Prostate gland (tissue), 2 donors: ENCODE measurements around the gene EPAS1. TPM values are rescaled to one million over a fixed set of nuclear protein-coding genes. Genes with fewer than 3 reads are reported as not detected.

ENCODE experiments used
- DNase-seq: peaks from one replicate; pipeline ENCODE4 v3.0.0-alpha.2; 2019; ENCODE audit warnings: low spot score
- H3K27ac ChIP-seq, 2 donors: fragments of 200-600 bp; sonication (generic); 2 replicates each; pipeline ENCODE4 v1.5.1; 2017 to 2019
- H3K27me3 ChIP-seq: fragments of 200-600 bp; sonication (generic); replicated peaks from 2 replicates; pipeline ENCODE4 v1.5.1; 2019; ENCODE audit not compliant: insufficient read depth
- H3K36me3 ChIP-seq, 2 donors: fragments of 200-600 bp; sonication (generic); 1 replicate in 1 of 2; 2 replicates in 1 of 2; pipeline versions ENCODE4 v1.5.1 to v1.8.1; 2017 to 2019
- H3K4me1 ChIP-seq: fragments of 200-600 bp; sonication (generic); replicated peaks from 2 replicates; pipeline ENCODE4 v1.5.1; 2019
- H3K4me3 ChIP-seq, 2 donors: fragments of 200-600 bp; sonication (generic); 2 replicates each; pipeline ENCODE4 v1.5.1; 2017 to 2019
- H3K9me3 ChIP-seq: fragments of 200-600 bp; sonication (generic); 2 replicates; pipeline ENCODE4 v1.5.1; 2017
- POLR2A ChIP-seq: fragments of 450-650 bp; IDR thresholded peaks from one replicate; pipeline ENCODE4 v1.6.1; 2016; ENCODE audit warnings: antibody characterized with exemption, mild to moderate bottlenecking
- POLR2AphosphoS5 ChIP-seq: sonication (generic); formaldehyde crosslinking; IDR thresholded peaks from one replicate; pipeline ENCODE4 v1.6.1; 2017; ENCODE audit warnings: antibody characterized with exemption
- WGBS: methylation state at CpG from one replicate; pipeline ENCODE4 v1.1.5; 2018; 5-methylcytosine and 5-hydroxymethylcytosine counted together
- intact Hi-C: fragments of 100-400 bp; cut with DNase I; formaldehyde crosslinking; loops from one replicate; pipeline ENCODE4 v1.14.2; 2022
- total RNA-seq, 2 donors: library from RNA; depleted of rRNA; stranded (reverse); fragments of >200 nt; gene quantifications; one replicate each; pipeline ENCODE4 v1.1.0, GENCODE V29; 2016
- TF ChIP-seq, protein P1 (sequence below), 4 experiments: fragments of 200-600 bp in 2 of 4; fragments of 450-650 bp in 2 of 4; sonication (generic) in 2 of 4; IDR thresholded peaks; 1 replicate in 3 of 4; 2 replicates in 1 of 4; pipeline ENCODE4 v1.5.1; 2016 to 2019; ENCODE audit warnings: antibody characterized with exemption in 4 of 4, mild to moderate bottlenecking in 2 of 4, moderate library complexity in 2 of 4

The EPAS1 gene
- total RNA-seq, 2 donors from 2014 or later, result 109 to 356 TPM

DNA sequence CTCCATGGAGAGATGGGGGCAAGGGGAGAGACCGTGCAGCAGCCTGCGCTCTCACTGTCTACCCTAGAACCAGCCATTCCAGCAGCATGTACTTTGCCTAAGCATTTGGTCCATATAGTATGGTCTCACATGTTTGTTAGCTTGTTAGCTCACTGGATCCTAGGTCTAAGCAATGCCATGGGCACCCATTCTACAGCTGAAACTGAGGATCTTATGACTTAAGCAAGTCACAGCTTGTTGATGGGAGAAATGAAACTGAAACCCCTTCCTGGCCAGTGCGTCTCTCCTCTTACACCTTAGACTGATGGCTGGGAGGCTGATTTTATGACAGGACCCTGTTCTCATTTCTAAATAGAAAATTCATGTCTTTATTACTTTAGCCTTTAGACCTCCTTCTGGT is 90.1 kb downstream of the EPAS1 start:
- DNase-seq, result no peak
- intact Hi-C loops, result no loop called here
- no peak overlapping the region for H3K27ac ChIP-seq
- WGBS, result 65% methylated on average over 3 of the region's 3 CpGs
- no peaks in the 10 kb centered on the region for H3K9me3 ChIP-seq
- H3K36me3 ChIP-seq, result peaks cover 0 to 4% of the 10 kb centered on the region in 2 donors
- TF ChIP-seq, protein P1, sequence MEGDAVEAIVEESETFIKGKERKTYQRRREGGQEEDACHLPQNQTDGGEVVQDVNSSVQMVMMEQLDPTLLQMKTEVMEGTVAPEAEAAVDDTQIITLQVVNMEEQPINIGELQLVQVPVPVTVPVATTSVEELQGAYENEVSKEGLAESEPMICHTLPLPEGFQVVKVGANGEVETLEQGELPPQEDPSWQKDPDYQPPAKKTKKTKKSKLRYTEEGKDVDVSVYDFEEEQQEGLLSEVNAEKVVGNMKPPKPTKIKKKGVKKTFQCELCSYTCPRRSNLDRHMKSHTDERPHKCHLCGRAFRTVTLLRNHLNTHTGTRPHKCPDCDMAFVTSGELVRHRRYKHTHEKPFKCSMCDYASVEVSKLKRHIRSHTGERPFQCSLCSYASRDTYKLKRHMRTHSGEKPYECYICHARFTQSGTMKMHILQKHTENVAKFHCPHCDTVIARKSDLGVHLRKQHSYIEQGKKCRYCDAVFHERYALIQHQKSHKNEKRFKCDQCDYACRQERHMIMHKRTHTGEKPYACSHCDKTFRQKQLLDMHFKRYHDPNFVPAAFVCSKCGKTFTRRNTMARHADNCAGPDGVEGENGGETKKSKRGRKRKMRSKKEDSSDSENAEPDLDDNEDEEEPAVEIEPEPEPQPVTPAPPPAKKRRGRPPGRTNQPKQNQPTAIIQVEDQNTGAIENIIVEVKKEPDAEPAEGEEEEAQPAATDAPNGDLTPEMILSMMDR (IDR thresholded peaks at IDR 0.05), result no peak
- TF ChIP-seq POLR2AphosphoS5 (no peak), POLR2A (no peak)
- H3K4me3 ChIP-seq, result no peak overlapping the region
- no peaks in the 10 kb centered on the region for H3K4me1 ChIP-seq
- H3K27me3 ChIP-seq, result no peaks in the 10 kb centered on the region

DNA sequence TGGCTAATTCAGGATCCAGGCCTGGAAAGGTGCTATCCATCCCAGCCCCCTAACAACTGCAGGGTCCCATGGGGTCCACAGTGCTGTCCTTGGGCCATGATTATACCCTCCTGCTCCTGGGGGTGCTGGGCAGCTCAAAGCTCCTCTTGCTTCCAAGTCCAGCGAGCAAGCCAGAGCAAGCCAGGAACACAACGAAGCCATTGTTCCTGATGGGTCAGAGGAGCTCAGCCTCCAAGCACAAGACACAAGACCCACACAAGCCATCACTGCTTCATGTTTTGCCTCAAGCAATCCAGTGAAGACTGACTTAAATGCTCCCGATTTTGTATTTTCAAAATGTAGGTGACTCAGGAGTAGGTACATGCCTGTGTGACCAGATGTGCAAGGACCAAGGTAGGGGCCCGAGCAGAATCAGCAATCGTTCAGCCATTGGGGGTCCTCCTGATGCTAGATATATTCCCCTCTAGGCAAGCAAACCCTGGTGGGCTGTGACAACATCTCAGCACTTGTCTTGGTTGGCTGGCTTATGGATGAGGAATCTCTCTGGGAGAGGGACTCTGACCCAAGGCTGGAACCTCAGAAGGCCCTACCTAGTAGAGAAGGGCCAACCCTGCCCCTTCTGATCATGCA is 90.8 kb downstream of the EPAS1 start:
- no peaks in the 10 kb centered on the region for H3K9me3 ChIP-seq
- H3K4me3 ChIP-seq, result no peak overlapping the region
- H3K27me3 ChIP-seq, result no peaks in the 10 kb centered on the region
- DNase-seq, result no peak
- H3K36me3 ChIP-seq, result peaks cover 0 to 4% of the 10 kb centered on the region in 2 donors
- TF ChIP-seq POLR2A, result no peak
- no peak overlapping the region for H3K27ac ChIP-seq
- H3K4me1 ChIP-seq, result no peaks in the 10 kb centered on the region
- intact Hi-C loops, result no loop called here
- 73% methylated on average over 5 of the region's 5 CpGs for WGBS

DNA sequence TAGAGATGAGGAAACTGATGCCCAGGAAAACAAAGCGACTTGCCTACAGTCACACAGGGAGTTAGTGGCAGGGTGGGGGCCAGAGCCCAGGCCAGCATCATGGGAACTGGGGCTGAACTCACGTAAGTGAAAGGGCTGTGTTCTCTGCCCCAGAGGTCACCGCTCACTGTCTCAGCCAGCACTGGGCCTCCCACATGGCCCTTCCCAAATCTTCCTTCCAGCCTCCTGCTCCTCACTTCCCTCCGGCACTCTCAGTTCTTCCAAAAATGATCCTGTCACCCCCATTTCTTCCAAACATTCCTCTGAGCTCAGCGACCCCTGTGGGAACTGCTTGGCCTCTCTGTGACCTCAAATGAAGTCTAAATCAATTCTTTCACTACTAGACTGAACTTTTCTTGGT is 91.7 kb downstream of the EPAS1 start:
- DNase-seq, result no peak
- no peaks in the 10 kb centered on the region for H3K4me1 ChIP-seq
- H3K36me3 ChIP-seq, result peaks cover 0 to 4% of the 10 kb centered on the region in 2 donors
- WGBS, result 91% methylated on average over 5 of the region's 5 CpGs
- intact Hi-C loops, result no loop called here
- TF ChIP-seq POLR2AphosphoS5 (no peak), POLR2A (no peak)
- TF ChIP-seq, protein P1 (IDR thresholded peaks at IDR 0.05), result no peak
- no peaks in the 10 kb centered on the region for H3K27me3 ChIP-seq
- H3K9me3 ChIP-seq, result no peaks in the 10 kb centered on the region
- no peak overlapping the region for H3K4me3 ChIP-seq
- H3K27ac ChIP-seq, result no peak overlapping the region

DNA sequence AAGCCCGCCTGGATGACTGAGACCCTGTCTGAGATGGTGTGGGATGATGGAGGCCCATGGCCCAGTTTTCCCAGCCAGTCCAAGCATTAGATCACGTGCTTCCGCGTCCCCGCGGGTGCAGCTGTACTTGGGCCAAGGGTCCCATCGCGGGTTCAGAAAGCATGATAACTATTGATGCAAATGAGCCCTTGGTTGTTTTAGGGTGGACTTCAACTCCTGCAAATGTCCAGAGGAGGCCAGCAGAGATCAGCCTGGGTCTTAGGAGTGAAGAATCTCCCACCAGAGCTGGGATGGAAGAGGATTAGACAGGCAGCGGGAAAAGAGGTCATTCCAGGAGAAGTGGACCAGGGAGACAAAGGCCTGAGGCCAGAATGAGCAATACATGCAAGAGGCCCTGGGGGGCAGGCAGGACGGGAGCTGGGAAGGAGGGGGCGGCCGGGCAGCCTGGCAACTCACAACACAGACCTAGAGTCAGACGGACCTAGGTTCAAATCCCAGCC is 92.3 kb downstream of the EPAS1 start:
- DNase-seq, result no peak
- no peaks in the 10 kb centered on the region for H3K4me1 ChIP-seq
- H3K9me3 ChIP-seq, result no peaks in the 10 kb centered on the region
- no peak overlapping the region for H3K4me3 ChIP-seq
- H3K27me3 ChIP-seq, result no peaks in the 10 kb centered on the region
- H3K36me3 ChIP-seq, result peaks cover 0 to under 1% of the 10 kb centered on the region in 2 donors
- no peak for TF ChIP-seq POLR2A
- TF ChIP-seq POLR2AphosphoS5, result no peak
- TF ChIP-seq, protein P1 (IDR thresholded peaks at IDR 0.05), result no peak
- no peak overlapping the region for H3K27ac ChIP-seq
- intact Hi-C loops, result no loop called here
- WGBS, result 89% methylated on average over 13 of the region's 13 CpGs

DNA sequence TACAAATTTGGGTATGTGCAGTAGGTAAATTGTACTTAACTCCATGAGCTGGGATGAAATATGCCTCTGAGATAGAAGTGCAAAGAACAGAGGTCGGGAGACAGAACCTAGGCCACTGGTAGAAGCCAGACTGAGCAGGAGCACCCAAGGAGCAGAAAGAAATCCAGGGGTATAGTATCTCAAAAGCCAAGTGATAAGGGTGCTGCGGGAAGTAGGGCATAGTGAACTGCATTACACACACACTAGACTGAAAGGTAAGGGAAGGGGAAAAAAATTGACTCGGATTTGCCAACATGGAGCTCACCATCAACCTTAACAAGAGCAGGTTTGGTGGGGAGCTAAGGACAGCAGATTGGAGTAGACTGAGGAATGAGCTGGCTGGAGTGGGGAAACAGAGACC is 92.8 kb downstream of the EPAS1 start:
- TF ChIP-seq POLR2A, result no peak
- TF ChIP-seq, protein P1 (IDR thresholded peaks at IDR 0.05), result no peak
- TF ChIP-seq POLR2AphosphoS5, result no peak
- Histone ChIP-seq H3K4me3 (no peak overlapping the region), H3K27ac (no peak overlapping the region), H3K27me3 (no peaks in the 10 kb centered on the region), H3K9me3 (no peaks in the 10 kb centered on the region), H3K4me1 (no peaks in the 10 kb centered on the region), H3K36me3 (no peaks in the 10 kb centered on the region)
- intact Hi-C loops, result no loop called here
- no peak for DNase-seq
- WGBS, result 93% methylated on average over 3 of the region's 3 CpGs
